ENCODE results near the gene TBC1D8. TPM values are rescaled to one million over a fixed set of nuclear protein-coding genes. Genes with fewer than 3 reads are reported as not detected.
A peak's percentile ranks its signal among the peaks of the same experiment; 100 is the strongest.

The TBC1D8 gene
- total and polyA plus RNA-seq, 2 of the 13 experiments (the other 11 are each of a cell fraction or from before 2014, with no cell fraction given): 45.1 to 95.4 TPM

- WGBS (ENCODE audit: low lambda C conversion rate): 90% methylated on average over 14 of the region's 14 CpGs
- H3K27me3 ChIP-seq (ENCODE audit: control insufficient read depth in 1 of 2, insufficient read depth in 2 of 2, low read length in 2 of 2): no peaks in the 10 kb centered on the region
- H3K4me3 ChIP-seq (replicated peaks in 1 of 3; ENCODE audit: insufficient read depth in 1 of 3, low read depth in 2 of 3, low read length in 3 of 3): no peak overlapping the region
- intact Hi-C loops (cut with micrococcal nuclease; ENCODE audit: unreplicated experiment): loop anchor here (1.0 to 2.0 kb wide), 2 partner anchors 39 to 44 kb away; no protein-coding TSS in a partner anchor
- H3K9me3 ChIP-seq (ENCODE audit: low read length): no peaks in the 10 kb centered on the region
- peaks cover 97% of the 10 kb centered on the region for H3K4me1 ChIP-seq (ENCODE audit: insufficient read depth, low read length)
- in situ Hi-C loops (cut with HindIII; ENCODE audit: extremely low pct_ligation_motif_present, low pct_unique_long_range_greater_than_20kb): no loop called here
- H3K4me2 ChIP-seq (ENCODE audit: low read depth, low read length): no peak overlapping the region
- no peak overlapping the region for H2AFZ ChIP-seq (ENCODE audit: low read length)
- no TSS peak for BruUV-seq (replicated peaks)
- POLR2A ChIA-PET: interaction anchor here (1.0 to 1.4 kb wide), 6 partner anchors 11 to 130 kb away, joined by 3 to 14 read pairs (median 6); partner anchors contain the start of genes RPL31 and TBC1D8
- no peak overlapping the region for H3K27ac ChIP-seq (ENCODE audit: extremely low read length, insufficient read depth, low read length)
- peak overlapping the region; percentile 25; the same call in 1 of the 2 replicates for H3K9ac ChIP-seq (ENCODE audit: insufficient read depth, low read depth, low read length)
- DNase-seq (ENCODE audit: low spot score): no peak
- H3K79me2 ChIP-seq (ENCODE audit: insufficient read depth, low read length): peaks cover 99% of the 10 kb centered on the region
- peaks cover 37% of the 10 kb centered on the region for H4K20me1 ChIP-seq (ENCODE audit: insufficient read depth, low read length)
- peaks cover 0 to 7% of the 10 kb centered on the region in 2 experiments; a peak in 2 of 5 replicates for H3K36me3 ChIP-seq (replicated peaks in 1 of 2; ENCODE audit: control insufficient read depth in 1 of 2, insufficient read depth in 2 of 2, low read length in 2 of 2)
- no peak for FAIRE-seq
- no peak for ATAC-seq
- CTCF ChIA-PET (ENCODE audit: low intra/inter-chr PET ratio, low total read pairs): no interaction called here
- TF ChIP-seq ZBTB33 (CRISPR knock-in tag; IDR thresholded peaks at IDR 0.05) (peak; percentile 81), ZNF350 (CRISPR knock-in tag; IDR thresholded peaks at IDR 0.05; ENCODE audit: borderline replicate concordance, low read depth) (no peak), ZNF766 (CRISPR knock-in tag; IDR thresholded peaks at IDR 0.05; ENCODE audit: borderline replicate concordance) (0 out of 2 replicates have a peak, but pooled peaks have one; percentile 11)
These were observed 41.6 kb downstream of the TBC1D8 start for GRCh38 chr2:101109451-101110118.

GRCh38 chr2:101108357-101108756 lies 42.8 kb downstream of the TBC1D8 start:
- Histone ChIP-seq H3K4me2 (ENCODE audit: low read depth, low read length) (no peak overlapping the region), H3K4me1 (ENCODE audit: insufficient read depth, low read length) (peaks cover 97% of the 10 kb centered on the region), H3K27me3 (ENCODE audit: control insufficient read depth in 1 of 2, insufficient read depth in 2 of 2, low read length in 2 of 2) (no peaks in the 10 kb centered on the region), H3K4me3 (replicated peaks in 1 of 3; ENCODE audit: insufficient read depth in 1 of 3, low read depth in 2 of 3, low read length in 3 of 3) (no peak overlapping the region), H3K36me3 (replicated peaks in 1 of 2; ENCODE audit: control insufficient read depth in 1 of 2, insufficient read depth in 2 of 2, low read length in 2 of 2) (peaks cover 0 to 7% of the 10 kb centered on the region in 2 experiments; a peak in 2 of 5 replicates), H3K27ac (ENCODE audit: extremely low read length, insufficient read depth, low read length) (no peak overlapping the region), H4K20me1 (ENCODE audit: insufficient read depth, low read length) (peaks cover 37% of the 10 kb centered on the region), H3K79me2 (ENCODE audit: insufficient read depth, low read length) (peaks cover 98% of the 10 kb centered on the region), H3K9me3 (ENCODE audit: low read length) (no peaks in the 10 kb centered on the region), H2AFZ (ENCODE audit: low read length) (no peak overlapping the region), H3K9ac (ENCODE audit: insufficient read depth, low read depth, low read length) (no peak overlapping the region)
- no peak for DNase-seq (ENCODE audit: low spot score)
- WGBS (ENCODE audit: low lambda C conversion rate): 97% methylated on average over 8 of the region's 8 CpGs
- ChIA-PET POLR2A (no interaction called here), CTCF (ENCODE audit: low intra/inter-chr PET ratio, low total read pairs) (no interaction called here)
- no TSS peak for BruUV-seq (replicated peaks)
- intact Hi-C loops (cut with micrococcal nuclease; ENCODE audit: unreplicated experiment): no loop called here
- in situ Hi-C loops (cut with HindIII; ENCODE audit: extremely low pct_ligation_motif_present, low pct_unique_long_range_greater_than_20kb): no loop called here
- ATAC-seq: no peak
- no peak for FAIRE-seq
- TF ChIP-seq LBX2 (CRISPR knock-in tag; IDR thresholded peaks at IDR 0.05; ENCODE audit: borderline replicate concordance) (no peak), DR1 (CRISPR knock-in tag; IDR thresholded peaks at IDR 0.05) (no peak), ZBTB39 (CRISPR knock-in tag; IDR thresholded peaks at IDR 0.05) (no peak), KDM2A (CRISPR knock-in tag; IDR thresholded peaks at IDR 0.05; ENCODE audit: borderline replicate concordance, low read depth) (no peak), ZIK1 (CRISPR knock-in tag; IDR thresholded peaks at IDR 0.05; ENCODE audit: borderline replicate concordance, low read depth) (no peak), IKZF1 (IDR thresholded peaks at IDR 0.05) (no peak), POLR2AphosphoS5 (IDR thresholded peaks at IDR 0.05; ENCODE audit: low read depth, low read length) (no peak), ATF7 (IDR thresholded peaks at IDR 0.05) (no peak), ATF7 (CRISPR knock-in tag; IDR thresholded peaks at IDR 0.05) (no peak), ZNF274 (CRISPR knock-in tag; IDR thresholded peaks at IDR 0.05) (no peak), ZFAT (CRISPR knock-in tag; conservative IDR thresholded peaks at IDR 0.05) (no peak)

Data from HepG2 (cell line).